ENCODE data around the gene NDC1.

Gene NDC1

DNA sequence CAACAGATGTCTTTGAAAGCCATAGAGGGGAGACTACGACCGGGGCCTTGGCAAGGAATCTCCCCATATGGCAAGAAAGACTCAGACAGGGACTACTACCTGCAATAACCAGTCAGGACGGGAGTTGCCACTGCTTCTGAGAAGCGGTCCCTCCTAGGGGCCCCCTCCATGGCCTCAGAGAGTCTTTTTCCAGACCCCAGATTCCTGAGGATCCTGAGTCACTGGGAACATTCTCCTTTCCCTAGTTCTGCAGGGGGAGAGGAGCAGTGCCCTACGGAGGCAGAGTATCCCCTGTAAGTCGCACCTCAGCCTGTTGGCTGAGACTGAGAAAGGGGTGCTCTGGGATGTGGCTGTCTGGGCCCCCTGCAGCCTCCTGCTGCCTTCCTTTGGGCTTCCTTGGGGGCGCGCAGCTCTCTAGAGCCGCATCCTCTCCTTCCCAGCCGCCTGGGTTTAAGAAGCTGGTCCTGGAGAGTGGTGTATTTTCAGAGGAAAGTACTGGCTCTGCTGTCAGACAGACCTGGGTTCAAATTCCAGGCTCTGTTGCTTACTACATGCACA lies 107.0 kb downstream of the NDC1 start:
- no peak for DNase-seq (ENCODE audit: low read depth)

DNA sequence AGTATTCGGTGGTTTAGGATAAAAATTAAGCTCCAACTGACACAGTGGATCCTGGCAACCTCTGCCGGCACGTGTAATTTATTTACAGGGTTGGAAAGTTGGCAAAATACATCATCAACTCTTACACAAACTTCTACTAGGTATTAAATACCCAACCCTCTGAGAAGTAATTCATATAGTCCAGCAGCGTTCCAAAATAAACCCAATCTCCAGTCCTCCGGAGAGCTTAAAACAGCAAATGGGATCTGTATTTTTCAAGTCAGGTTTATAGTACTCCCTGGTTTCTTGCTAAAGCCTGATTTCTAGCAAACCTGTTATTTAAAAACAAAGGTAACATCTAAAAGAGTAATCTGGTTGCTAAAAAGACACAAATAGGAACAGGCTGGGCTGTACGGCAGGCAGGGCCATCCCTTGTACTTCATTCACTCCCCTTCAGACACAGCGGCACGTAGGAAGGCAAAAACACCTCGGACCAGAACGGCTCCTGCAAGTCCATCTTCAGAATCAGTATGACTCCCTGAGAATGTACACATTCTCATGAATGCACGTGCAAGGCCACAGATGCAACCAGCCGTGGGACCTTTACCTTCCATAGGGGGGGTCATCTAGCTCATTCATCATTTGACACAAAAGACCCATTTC lies 107.8 kb downstream of the NDC1 start:
- DNase-seq (ENCODE audit: low read depth), result no peak

GRCh38 chr1:53729456-53730223 lies 108.5 kb downstream of the NDC1 start:
- no peak for DNase-seq (ENCODE audit: low read depth)

DNA sequence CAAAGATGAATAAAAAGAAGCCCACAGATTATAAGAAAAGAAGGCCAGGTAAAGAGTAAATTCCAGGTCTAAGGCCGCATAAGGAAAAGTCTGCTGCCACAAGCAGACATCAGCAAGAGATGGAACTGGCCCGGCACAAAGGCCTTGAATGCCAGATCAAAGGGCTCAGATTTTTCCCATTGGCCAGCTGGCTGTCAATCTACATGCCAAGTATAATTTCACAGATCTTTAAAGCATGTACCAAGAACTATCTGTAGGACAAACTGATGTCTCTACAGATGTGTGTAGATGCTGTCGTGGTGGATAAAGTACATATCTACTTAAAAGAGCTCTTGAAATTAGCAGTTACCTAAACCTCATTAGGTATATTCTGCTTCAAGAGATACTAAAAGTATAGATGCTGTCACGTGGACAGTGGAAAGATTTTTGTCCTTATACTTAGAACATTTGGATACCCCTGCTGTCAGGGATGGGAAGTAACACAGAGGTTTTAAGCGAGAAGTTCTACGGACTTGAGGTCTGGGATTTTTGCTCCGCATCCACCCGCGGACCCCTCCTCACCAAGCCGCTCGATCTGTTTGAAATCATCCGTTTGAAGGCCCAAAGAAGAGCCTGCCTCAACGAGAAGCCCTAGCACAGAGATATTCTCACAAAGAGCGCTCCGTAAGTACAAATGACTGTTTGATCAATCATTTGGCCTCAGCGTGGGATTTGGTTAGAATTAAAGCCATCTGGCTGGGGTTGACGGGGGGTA lies 109.2 kb downstream of the NDC1 start:
- no peak for DNase-seq (ENCODE audit: low read depth)

GRCh38 chr1:53728196-53728595 lies 109.9 kb downstream of the NDC1 start:
- no peak for DNase-seq (ENCODE audit: low read depth)

DNA sequence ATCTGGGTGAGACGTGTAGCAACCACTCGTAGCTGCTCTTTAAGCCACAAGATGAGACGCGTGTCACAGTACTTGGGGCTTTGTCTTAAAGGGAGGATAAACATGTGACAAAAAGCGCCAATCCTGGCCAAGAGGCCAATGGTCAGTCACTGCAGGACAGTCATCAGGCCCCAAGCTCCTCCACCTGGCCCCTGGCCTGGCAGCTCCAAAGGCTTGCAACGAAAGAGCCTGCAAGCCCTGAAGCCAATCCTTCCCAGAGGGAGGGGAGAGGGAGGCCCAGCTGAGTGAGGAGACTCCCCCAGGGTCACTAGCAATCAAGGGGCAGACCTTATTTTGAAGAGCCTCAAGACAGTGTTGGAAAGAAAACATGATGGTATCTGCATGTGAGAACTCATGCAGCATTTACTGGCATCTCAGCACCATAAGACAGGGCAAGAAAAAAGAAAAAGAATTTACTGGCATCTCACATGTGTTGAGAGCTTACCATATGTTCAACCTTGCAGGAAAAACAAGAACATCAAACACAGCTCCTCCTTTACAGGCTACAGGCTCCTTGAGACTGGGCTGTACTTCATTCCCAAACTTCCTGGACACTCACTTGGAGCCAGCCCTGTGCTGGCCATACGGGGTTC lies 110.5 kb downstream of the NDC1 start:
- no peak for DNase-seq (ENCODE audit: low read depth)

GRCh38 chr1:53726009-53726600 lies 112.0 kb downstream of the NDC1 start:
- DNase-seq (ENCODE audit: low read depth), result no peak

DNA sequence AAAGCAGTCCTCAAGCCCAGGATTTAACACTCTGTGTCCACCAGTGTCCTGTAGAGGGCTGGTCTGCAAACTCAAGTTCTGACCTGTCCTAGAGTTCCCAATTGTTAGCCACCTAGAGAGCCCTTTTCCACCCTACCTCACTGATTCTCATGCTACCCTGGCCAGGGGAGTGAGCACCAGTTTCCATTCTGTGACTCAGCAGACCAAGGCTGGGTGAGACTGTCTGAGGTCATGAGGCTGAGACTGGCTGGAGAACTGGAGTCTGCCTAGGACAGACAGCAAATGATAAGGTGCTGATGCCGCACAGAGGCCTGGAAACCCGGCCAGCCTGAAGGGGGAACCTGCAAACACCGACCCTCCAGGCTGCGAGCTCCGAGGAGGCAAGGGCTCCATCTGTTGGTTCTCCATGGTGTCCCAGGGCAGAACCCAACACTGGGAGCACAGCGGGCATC lies 112.8 kb downstream of the NDC1 start:
- no peak for DNase-seq (ENCODE audit: low read depth)

DNA sequence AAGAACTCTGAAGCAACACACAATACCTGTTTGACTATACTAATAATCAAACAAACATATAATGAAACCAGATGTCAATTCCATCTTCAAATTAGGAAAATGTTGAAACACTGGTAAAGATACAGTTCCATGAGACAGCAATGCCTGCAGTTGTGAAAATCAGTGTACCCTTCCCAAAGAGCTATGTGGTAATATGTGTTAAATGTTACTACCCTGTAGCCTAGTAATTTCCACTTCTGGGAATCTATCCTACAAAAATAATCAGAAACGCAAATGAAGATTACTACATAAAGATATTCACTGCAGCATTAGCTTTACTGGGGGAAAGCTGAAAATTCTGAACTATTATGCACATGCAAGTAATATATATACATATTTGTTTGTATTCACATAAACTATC lies 116.1 kb downstream of the NDC1 start:
- no peak for DNase-seq (ENCODE audit: low read depth)

DNA sequence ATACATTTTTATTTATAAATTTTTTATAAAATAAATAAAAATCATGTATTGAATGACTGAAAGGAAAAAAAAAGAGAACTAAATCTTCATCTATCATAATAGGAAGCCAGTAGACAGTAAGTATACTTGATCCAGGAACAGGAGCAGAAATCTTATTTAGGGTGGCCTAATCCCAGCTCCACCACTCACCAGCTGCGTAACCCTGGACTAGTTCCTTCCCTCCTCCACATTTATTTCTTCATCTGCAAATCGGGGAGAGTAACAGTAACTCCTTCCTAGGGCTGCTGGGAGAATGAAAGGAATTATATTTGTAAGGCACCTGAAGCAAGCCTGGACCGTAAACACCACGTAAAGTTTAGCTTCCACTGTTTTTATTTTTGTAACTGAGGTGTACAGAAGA lies 117.0 kb downstream of the NDC1 start:
- DNase-seq (ENCODE audit: low read depth), result no peak

- DNase-seq (ENCODE audit: low read depth), result no peak
These were observed 118.6 kb downstream of the NDC1 start for GRCh38 chr1:53719469-53719868.

DNA sequence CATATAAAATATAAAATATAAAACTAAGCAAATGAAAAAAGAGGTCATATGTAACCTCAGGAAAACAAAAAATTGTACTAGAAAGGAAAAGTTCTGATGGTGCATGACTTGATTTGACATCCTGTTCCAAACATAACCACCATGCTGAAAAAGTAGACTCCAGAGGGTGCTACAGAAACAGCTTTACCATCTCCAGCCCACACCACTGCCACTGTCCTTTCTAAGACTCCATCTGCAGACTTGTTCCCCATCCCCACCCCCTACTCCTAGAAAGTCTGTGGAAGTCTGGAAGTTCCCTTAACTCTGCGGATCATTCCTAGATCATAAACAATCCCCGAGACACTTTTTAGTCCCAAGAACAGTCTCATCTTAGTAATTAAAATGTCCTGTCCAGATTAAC lies 119.7 kb downstream of the NDC1 start:
- DNase-seq (ENCODE audit: low read depth), result no peak

GRCh38 chr1:53717025-53717804 lies 120.9 kb downstream of the NDC1 start:
- DNase-seq (ENCODE audit: low read depth), result no peak

DNA sequence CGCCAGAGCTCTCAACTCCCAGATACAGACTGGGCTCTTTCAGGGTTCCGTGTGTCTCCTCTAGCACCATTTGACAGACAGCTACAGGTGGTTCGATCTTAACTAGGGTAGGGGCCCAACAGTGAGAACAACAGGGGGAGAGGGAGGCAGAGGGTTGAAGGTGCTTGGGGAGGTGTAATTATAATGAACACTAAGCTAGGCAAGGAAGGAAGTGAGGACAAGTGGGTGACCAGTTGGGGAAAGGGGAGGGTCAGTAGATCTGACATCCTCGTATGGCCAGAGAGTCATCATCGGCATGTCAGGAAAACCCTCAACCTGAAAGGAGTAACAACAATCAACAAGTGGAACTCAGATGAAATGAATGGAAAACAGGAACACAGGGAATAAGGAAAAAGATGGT lies 121.9 kb downstream of the NDC1 start:
- no peak for DNase-seq (ENCODE audit: low read depth)

- DNase-seq (ENCODE audit: low read depth), result no peak
These were observed 122.6 kb downstream of the NDC1 start for GRCh38 chr1:53715478-53715877.
